Mesenchymal stem cell (in vitro differentiated cells and primary cell): ENCODE data around the gene TEK.

Source experiments
- DNase-seq: peaks from one replicate; pipeline ENCODE4 v3.0.0-alpha.2; 2013
- H2AFZ ChIP-seq: one replicate; pipeline ENCODE4 v1.6.1; 2013; ENCODE audit warnings: low read depth, mild to moderate bottlenecking, control low read depth, inconsistent platforms, low read length, moderate library complexity
- H2AK5ac ChIP-seq: 2 replicates; pipeline ENCODE4 v1.6.1; 2013; ENCODE audit warnings: low read length, moderate library complexity, mild to moderate bottlenecking, inconsistent platforms; ENCODE audit not compliant: severe bottlenecking
- H2BK120ac ChIP-seq: one replicate; pipeline ENCODE4 v1.6.1; 2013; ENCODE audit warnings: low read depth, mild to moderate bottlenecking, inconsistent platforms, low read length, moderate library complexity
- H2BK12ac ChIP-seq, 2 experiments: one replicate each; pipeline ENCODE4 v1.6.1; 2013; ENCODE audit warnings: inconsistent platforms in 2 of 2, low read length in 2 of 2, mild to moderate bottlenecking in 2 of 2, moderate library complexity in 2 of 2, control low read depth in 1 of 2
- H2BK15ac ChIP-seq: one replicate; pipeline ENCODE4 v1.6.1; 2013; ENCODE audit warnings: mild to moderate bottlenecking, low read depth, inconsistent platforms; ENCODE audit not compliant: poor library complexity, severe bottlenecking
- H2BK5ac ChIP-seq: 2 replicates; pipeline ENCODE4 v1.6.1; 2013; ENCODE audit warnings: low read depth, mild to moderate bottlenecking, low read length, control low read depth, inconsistent platforms; ENCODE audit not compliant: poor library complexity, severe bottlenecking
- H3K14ac ChIP-seq, 2 experiments: one replicate each; pipeline ENCODE4 v1.6.1; 2013; ENCODE audit warnings: inconsistent platforms in 2 of 2, low read length in 2 of 2, control low read depth in 1 of 2, mild to moderate bottlenecking in 1 of 2, moderate library complexity in 1 of 2
- H3K18ac ChIP-seq, 2 experiments: one replicate each; pipeline ENCODE4 v1.6.1; 2013; ENCODE audit warnings: inconsistent platforms in 2 of 2, low read length in 2 of 2, control low read depth in 1 of 2, low read depth in 1 of 2, mild to moderate bottlenecking in 1 of 2
- H3K23ac ChIP-seq, 2 experiments: one replicate each; pipeline ENCODE4 v1.6.1; 2013; ENCODE audit warnings: inconsistent platforms in 2 of 2, low read length in 2 of 2, mild to moderate bottlenecking in 2 of 2, moderate library complexity in 2 of 2, control low read depth in 1 of 2
- H3K27ac ChIP-seq: 2 replicates; pipeline ENCODE4 v1.5.1; 2013; ENCODE audit warnings: mild to moderate bottlenecking, moderate library complexity, low read length, control low read depth, inconsistent platforms; ENCODE audit not compliant: poor library complexity, severe bottlenecking
- H3K27me3 ChIP-seq, 2 experiments: 2 replicates each; pipeline versions ENCODE4 v1.6.1 to v1.7.0; 2013; ENCODE audit warnings: low read length in 2 of 2, mild to moderate bottlenecking in 2 of 2, moderate library complexity in 2 of 2, control low read depth in 1 of 2, inconsistent platforms in 1 of 2; ENCODE audit not compliant: control insufficient read depth in 1 of 2, insufficient read depth in 1 of 2
- H3K36me3 ChIP-seq, 2 experiments: 2 replicates each; pipeline versions ENCODE4 v1.6.1 to v1.7.0; 2013; ENCODE audit warnings: low read length in 2 of 2, control low read depth in 1 of 2, inconsistent platforms in 1 of 2, low read depth in 1 of 2, mild to moderate bottlenecking in 1 of 2; ENCODE audit not compliant: insufficient read depth in 2 of 2, control insufficient read depth in 1 of 2
- H3K4ac ChIP-seq, 2 experiments: one replicate each; pipeline ENCODE4 v1.6.1; 2013; ENCODE audit warnings: inconsistent platforms in 2 of 2, low read length in 2 of 2, mild to moderate bottlenecking in 2 of 2, moderate library complexity in 2 of 2, control low read depth in 1 of 2, low read depth in 1 of 2
- H3K4me1 ChIP-seq: 2 replicates; pipeline ENCODE4 v1.6.1; 2013; ENCODE audit warnings: low read depth, low read length, control low read depth; ENCODE audit not compliant: control insufficient read depth, insufficient read depth
- H3K4me2 ChIP-seq: 2 replicates; pipeline ENCODE4 v1.6.1; 2013; ENCODE audit warnings: low read length, mild to moderate bottlenecking, inconsistent platforms; ENCODE audit not compliant: poor library complexity, severe bottlenecking
- H3K4me3 ChIP-seq, 2 experiments: 2 replicates each; pipeline versions ENCODE4 v1.5.1 to v1.7.0; 2013; ENCODE audit warnings: low read length in 2 of 2, mild to moderate bottlenecking in 2 of 2, control low read depth in 1 of 2, low read depth in 1 of 2; ENCODE audit not compliant: insufficient read depth in 1 of 2
- H3K79me1 ChIP-seq: replicated peaks from 2 replicates; pipeline ENCODE4 v1.6.1; 2013; ENCODE audit warnings: mild to moderate bottlenecking, control low read depth, low read length, inconsistent platforms; ENCODE audit not compliant: poor library complexity, severe bottlenecking
- H3K9ac ChIP-seq: 2 replicates; pipeline ENCODE4 v1.7.0; 2013; ENCODE audit warnings: mild to moderate bottlenecking, low read length, moderate library complexity
- H3K9me3 ChIP-seq: 2 replicates; pipeline ENCODE4 v1.7.0; 2013; ENCODE audit warnings: mild to moderate bottlenecking, low read length; ENCODE audit not compliant: control insufficient read depth
- H4K8ac ChIP-seq: one replicate; pipeline ENCODE4 v1.6.1; 2013; ENCODE audit warnings: inconsistent platforms, mild to moderate bottlenecking, low read length, moderate library complexity
- H4K91ac ChIP-seq: one replicate; pipeline ENCODE4 v1.6.1; 2013; ENCODE audit warnings: mild to moderate bottlenecking, low read length, inconsistent platforms
- WGBS: methylation state at CpG from one replicate; pipeline ENCODE4 v1.1.7; 2013; ENCODE audit warnings: mixed read lengths; 5-methylcytosine and 5-hydroxymethylcytosine counted together

TEK gene

DNA sequence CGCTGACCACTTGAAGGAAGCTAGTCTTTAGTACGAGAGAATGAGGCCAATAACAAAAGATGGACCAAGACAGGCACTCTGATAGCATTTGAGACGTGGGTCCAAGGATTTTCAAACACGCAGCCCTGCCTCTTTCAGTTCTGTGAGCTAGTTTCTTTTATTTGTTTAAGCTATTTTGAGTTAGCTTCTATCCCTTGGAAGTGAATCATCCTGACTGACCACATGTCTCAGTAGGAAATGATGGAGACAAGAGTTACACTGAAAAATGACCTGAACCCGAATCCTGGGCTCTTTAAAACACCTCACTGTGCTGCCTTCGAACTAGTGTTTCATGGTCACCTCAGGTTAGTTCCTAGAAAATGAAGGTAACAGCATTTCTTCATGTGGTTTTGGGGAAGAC, 9.9 kb downstream of the TEK start:
- H3K27me3 ChIP-seq: peaks cover 0 to 4% of the 10 kb centered on the region in 2 experiments
- H3K4me2 ChIP-seq: no peak overlapping the region
- H3K79me1 ChIP-seq: no peaks in the 10 kb centered on the region
- no peak overlapping the region for H3K23ac ChIP-seq
- WGBS: 47% methylated on average over 5 of the region's 6 CpGs
- H3K4me3 ChIP-seq: peak overlapping the region in 1 of 2 experiments; percentile 9
- no peaks in the 10 kb centered on the region for H3K9me3 ChIP-seq
- H3K18ac ChIP-seq: peak overlapping the region; percentile 30 to 69
- H3K36me3 ChIP-seq: no peaks in the 10 kb centered on the region
- no peak overlapping the region for H3K9ac ChIP-seq
- H3K14ac ChIP-seq: no peak overlapping the region
- H3K27ac ChIP-seq: no peak overlapping the region
- no peak overlapping the region for H2AFZ ChIP-seq
- H3K4me1 ChIP-seq: no peaks in the 10 kb centered on the region
- peak overlapping the region; percentile 32 for H2BK12ac ChIP-seq
- DNase-seq: peak; percentile 58
- no peak overlapping the region for H2AK5ac ChIP-seq
- peak overlapping the region; percentile 54 for H2BK120ac ChIP-seq
- H3K4ac ChIP-seq: peak overlapping the region in 1 of 2 experiments; percentile 47
- H2BK5ac ChIP-seq: no peak overlapping the region
- H2BK15ac ChIP-seq: no peak overlapping the region
- H4K8ac ChIP-seq: no peak overlapping the region
- no peak overlapping the region for H4K91ac ChIP-seq

- H2AK5ac ChIP-seq: no peak overlapping the region
- no peaks in the 10 kb centered on the region for H3K79me1 ChIP-seq
- no peak overlapping the region for H3K9ac ChIP-seq
- no peak overlapping the region for H3K23ac ChIP-seq
- H3K27ac ChIP-seq: no peak overlapping the region
- H3K4me2 ChIP-seq: no peak overlapping the region
- peak overlapping the region in 1 of 2 experiments; percentile 62 for H3K14ac ChIP-seq
- H4K91ac ChIP-seq: peak overlapping the region; percentile 52
- no peak overlapping the region for H2BK5ac ChIP-seq
- peak overlapping the region; percentile 58 for H4K8ac ChIP-seq
- no peaks in the 10 kb centered on the region for H3K36me3 ChIP-seq
- no peak overlapping the region for H2AFZ ChIP-seq
- H3K9me3 ChIP-seq: no peaks in the 10 kb centered on the region
- WGBS: 40% methylated on average over 3 of the region's 3 CpGs
- peaks cover 0 to 11% of the 10 kb centered on the region in 2 experiments for H3K27me3 ChIP-seq
- H2BK120ac ChIP-seq: peak overlapping the region; percentile 51
- H3K18ac ChIP-seq: peak overlapping the region; percentile 34 to 69
- peaks cover 3% of the 10 kb centered on the region for H3K4me1 ChIP-seq
- H2BK15ac ChIP-seq: no peak overlapping the region
- DNase-seq: peak; percentile 86
- no peak overlapping the region for H3K4me3 ChIP-seq
- H3K4ac ChIP-seq: peak overlapping the region in 1 of 2 experiments; percentile 71
- H2BK12ac ChIP-seq: peak overlapping the region; percentile 29 to 37
These were observed 15.1 kb downstream of the TEK start for GRCh38 chr9:27124151-27124550.

GRCh38 chr9:27125030-27125429, 16.0 kb downstream of the TEK start:
- Histone ChIP-seq H4K8ac (peak overlapping the region; percentile 55), H2AFZ (no peak overlapping the region), H3K4me3 (no peak overlapping the region), H2BK5ac (no peak overlapping the region), H3K9ac (peak overlapping the region; percentile 33), H3K23ac (no peak overlapping the region), H3K4ac (peak overlapping the region; percentile 53 to 76), H3K27me3 (peaks cover 0 to 11% of the 10 kb centered on the region in 2 experiments), H4K91ac (peak overlapping the region; percentile 91), H3K4me2 (no peak overlapping the region), H3K18ac (peak overlapping the region; percentile 67 to 93), H2BK120ac (peak overlapping the region; percentile 97), H3K4me1 (peaks cover 3% of the 10 kb centered on the region), H3K9me3 (no peaks in the 10 kb centered on the region), H2BK12ac (peak overlapping the region in 1 of 2 experiments; percentile 88), H3K79me1 (no peaks in the 10 kb centered on the region), H2BK15ac (peak overlapping the region; percentile 84), H3K36me3 (no peaks in the 10 kb centered on the region), H3K27ac (peak overlapping the region; percentile 55), H3K14ac (peak overlapping the region in 1 of 2 experiments; percentile 94), H2AK5ac (no peak overlapping the region)
- peak; percentile 97 for DNase-seq
- WGBS: 1% methylated on average over 4 of the region's 4 CpGs

GRCh38 chr9:27125936-27126335, 16.9 kb downstream of the TEK start:
- WGBS: 0% methylated on average over 1 of the region's 5 CpGs
- no peak overlapping the region for H3K4me2 ChIP-seq

More at GRCh38 chr9:27125936-27126335, 16.9 kb downstream of the TEK start:
- Histone ChIP-seq H2BK120ac (no peak overlapping the region), H2AK5ac (no peak overlapping the region), H2AFZ (no peak overlapping the region), H3K4me3 (no peak overlapping the region), H3K27ac (no peak overlapping the region), H2BK12ac (no peak overlapping the region), H2BK15ac (no peak overlapping the region), H3K27me3 (peaks cover 0 to 11% of the 10 kb centered on the region in 2 experiments), H2BK5ac (no peak overlapping the region), H4K91ac (no peak overlapping the region), H3K9me3 (no peaks in the 10 kb centered on the region), H3K79me1 (no peaks in the 10 kb centered on the region), H3K23ac (no peak overlapping the region), H3K14ac (no peak overlapping the region), H3K4ac (no peak overlapping the region), H4K8ac (no peak overlapping the region), H3K4me1 (peaks cover 3% of the 10 kb centered on the region), H3K9ac (no peak overlapping the region), H3K36me3 (no peaks in the 10 kb centered on the region), H3K18ac (no peak overlapping the region)
- DNase-seq: peak; percentile 93
